ENCODE measurements around the gene ABCD2. TPM values are rescaled to one million over a fixed set of nuclear protein-coding genes. Genes with fewer than 3 reads are reported as not detected.

The ABCD2 gene
- total RNA-seq (0.09 TPM), polyA plus RNA-seq (ENCODE audit: insufficient read depth in 1 of 8, insufficient read length in 8 of 8, low replicate concordance in 1 of 8) (under 1 TPM; 0.05 to 0.12 (median 0.07) TPM)
- long read RNA-seq, donor 1: 0 reads
- long read RNA-seq, donor 2: 0 reads
- long read RNA-seq, donor 3: 0 reads
- long read RNA-seq, donor 4: 0 reads
- long read RNA-seq, donor 5: 0 reads
- long read RNA-seq, donor 6: 0 reads
- long read RNA-seq, donor 7: 0 reads
- long read RNA-seq, donor 8: 0 reads
- long read RNA-seq, donor 9: 0 reads
- long read RNA-seq, donor 10: 0 reads
- long read RNA-seq, donor 11: 0 reads

DNA sequence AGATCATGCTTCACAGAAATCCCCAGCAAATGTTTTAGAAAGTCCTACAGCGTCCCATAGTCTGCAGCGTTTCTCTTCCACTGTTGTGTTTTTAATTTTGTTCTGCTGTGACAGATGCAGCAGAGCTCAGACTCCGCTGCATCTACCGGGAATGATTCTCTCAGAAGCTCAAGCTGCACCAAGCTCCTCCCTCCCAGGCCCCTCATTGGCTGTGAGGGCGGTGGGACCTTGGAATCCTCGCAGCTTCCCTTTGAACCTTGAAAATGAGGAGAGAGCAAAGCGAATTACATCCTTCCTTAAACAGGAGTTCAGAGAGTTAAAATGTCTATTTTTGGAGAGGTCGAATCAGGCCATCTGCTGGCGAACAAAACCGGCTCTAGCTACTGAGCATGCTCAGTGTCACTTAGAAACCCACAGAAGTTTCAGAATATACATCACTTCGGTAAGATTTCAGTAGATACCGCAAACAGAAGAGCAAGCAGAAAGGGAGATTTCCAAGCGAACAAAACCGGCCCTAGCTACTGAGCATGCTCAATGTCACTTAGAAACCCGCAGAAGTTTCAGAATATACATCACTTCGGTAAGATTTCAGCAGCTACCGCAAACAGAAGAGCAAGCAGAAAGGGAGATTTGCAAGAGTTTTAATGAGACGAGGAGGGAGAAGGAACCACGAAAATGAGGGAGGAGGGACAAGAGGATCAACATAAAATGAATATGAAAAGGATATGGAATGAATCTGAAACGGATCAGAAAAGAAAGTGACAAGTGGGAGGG is at the start of gene ABCD2:
ABCD2 (minus strand) TSS at position 144 of the 774 bp plus-strand sequence. CDS start 188 bp downstream, outside the sequence.
- Histone ChIP-seq H3K27ac (ENCODE audit: low read length) (peak within 1 kb of the TSS; percentile 91), H3K4me3 (ENCODE audit: low read length) (peak within 1 kb of the TSS; percentile 62), H3K27me3 (ENCODE audit: control insufficient read depth, insufficient read depth, low read length) (no peaks in the 10 kb centered on the region), H3K4me1 (ENCODE audit: control insufficient read depth, insufficient read depth, low read length) (peaks cover 6% of the 10 kb centered on the region), H3K9me3 (replicated peaks; ENCODE audit: control insufficient read depth, low read depth, low read length) (no peaks in the 10 kb centered on the region), H3K36me3 (ENCODE audit: control insufficient read depth, insufficient read depth, low read length) (no peaks in the 10 kb centered on the region)
- peak; percentile 94 for DNase-seq
- 0% methylated on average over 14 of the region's 20 CpGs for WGBS (ENCODE audit: insufficient coverage)

GRCh38 chr12:39660101-39660500 is 40.5 kb upstream of the ABCD2 start:
- WGBS (ENCODE audit: insufficient coverage): 83% methylated on average over 2 of the region's 2 CpGs
- no peak for DNase-seq
- no peak overlapping the region for H3K4me3 ChIP-seq (ENCODE audit: low read length)
- no peaks in the 10 kb centered on the region for H3K36me3 ChIP-seq (ENCODE audit: control insufficient read depth, insufficient read depth, low read length)
- H3K4me1 ChIP-seq (ENCODE audit: control insufficient read depth, insufficient read depth, low read length): no peaks in the 10 kb centered on the region
- H3K27me3 ChIP-seq (ENCODE audit: control insufficient read depth, insufficient read depth, low read length): no peaks in the 10 kb centered on the region
- H3K27ac ChIP-seq (ENCODE audit: low read length): no peak overlapping the region
- H3K9me3 ChIP-seq (replicated peaks; ENCODE audit: control insufficient read depth, low read depth, low read length): no peaks in the 10 kb centered on the region

DNA sequence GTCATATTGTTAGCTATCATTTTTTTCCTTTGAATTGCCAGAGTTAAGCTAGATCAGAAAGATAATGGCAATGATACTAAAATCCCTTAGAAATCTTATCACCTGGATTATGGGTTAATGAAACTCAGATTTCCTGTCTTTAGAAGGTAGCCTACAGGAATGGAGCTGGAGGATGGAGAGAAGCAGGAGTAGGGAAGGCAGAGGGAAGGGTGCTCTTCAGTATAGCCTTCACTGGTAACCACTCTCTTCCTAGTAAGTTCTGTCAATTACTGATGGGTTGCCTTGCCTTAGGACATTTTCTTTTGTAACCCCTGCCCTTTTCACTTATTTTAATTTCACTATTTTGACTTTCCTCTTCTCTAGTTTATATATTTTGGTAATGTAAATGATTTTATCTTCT is 27.8 kb upstream of the ABCD2 start:
- Histone ChIP-seq H3K4me3 (ENCODE audit: low read length) (no peak overlapping the region), H3K27me3 (ENCODE audit: control insufficient read depth, insufficient read depth, low read length) (no peaks in the 10 kb centered on the region), H3K9me3 (replicated peaks; ENCODE audit: control insufficient read depth, low read depth, low read length) (no peaks in the 10 kb centered on the region), H3K36me3 (ENCODE audit: control insufficient read depth, insufficient read depth, low read length) (no peaks in the 10 kb centered on the region), H3K4me1 (ENCODE audit: control insufficient read depth, insufficient read depth, low read length) (no peaks in the 10 kb centered on the region), H3K27ac (ENCODE audit: low read length) (no peak overlapping the region)
- no peak for DNase-seq

DNA sequence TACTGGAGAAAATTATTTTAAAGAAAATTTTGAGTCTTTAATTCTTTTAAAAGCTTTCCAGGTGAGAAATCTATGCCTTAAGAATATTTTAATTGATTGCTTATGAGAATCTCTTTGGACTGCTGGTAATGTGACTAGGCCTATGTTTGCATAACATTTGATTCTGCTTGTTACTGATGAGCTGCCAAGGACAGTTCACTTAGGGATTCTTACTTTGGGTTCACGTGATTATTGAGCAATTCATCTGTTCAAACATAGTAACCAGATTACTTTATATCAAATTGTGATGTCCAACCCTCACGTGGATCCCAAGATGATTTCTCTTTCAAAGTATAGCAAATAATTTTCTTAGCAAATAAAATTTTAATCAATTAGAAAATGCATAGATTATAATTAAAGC is 27.4 kb upstream of the ABCD2 start:
- WGBS (ENCODE audit: insufficient coverage): no CpG with 5 or more reads among the region's 2 CpGs
- no peak for DNase-seq
- H3K4me1 ChIP-seq (ENCODE audit: control insufficient read depth, insufficient read depth, low read length): no peaks in the 10 kb centered on the region
- H3K9me3 ChIP-seq (replicated peaks; ENCODE audit: control insufficient read depth, low read depth, low read length): no peaks in the 10 kb centered on the region
- no peak overlapping the region for H3K4me3 ChIP-seq (ENCODE audit: low read length)
- no peak overlapping the region for H3K27ac ChIP-seq (ENCODE audit: low read length)
- H3K27me3 ChIP-seq (ENCODE audit: control insufficient read depth, insufficient read depth, low read length): no peaks in the 10 kb centered on the region
- no peaks in the 10 kb centered on the region for H3K36me3 ChIP-seq (ENCODE audit: control insufficient read depth, insufficient read depth, low read length)

DNA sequence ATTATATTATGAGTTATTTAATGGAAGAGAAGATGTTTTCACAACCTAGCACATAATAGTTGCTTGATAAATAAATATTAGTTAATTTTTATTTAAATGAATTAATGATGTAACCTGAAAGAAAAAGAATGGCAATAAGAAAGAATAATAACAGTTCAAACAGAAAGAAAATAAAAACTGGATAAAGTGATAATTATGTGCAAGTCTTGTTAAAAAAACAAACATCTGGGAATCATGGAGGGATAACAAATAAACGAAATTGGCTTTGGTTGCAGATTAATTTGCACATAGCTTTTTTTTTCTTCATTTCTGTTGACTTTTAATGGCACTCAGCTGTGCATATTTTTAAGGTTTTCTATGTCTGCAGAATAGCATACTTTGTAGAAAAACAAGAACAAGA is 23.4 kb upstream of the ABCD2 start:
- WGBS (ENCODE audit: insufficient coverage): no CpG with 5 or more reads among the region's 1 CpG
- H3K4me1 ChIP-seq (ENCODE audit: control insufficient read depth, insufficient read depth, low read length): no peaks in the 10 kb centered on the region
- H3K27ac ChIP-seq (ENCODE audit: low read length): no peak overlapping the region
- H3K9me3 ChIP-seq (replicated peaks; ENCODE audit: control insufficient read depth, low read depth, low read length): no peaks in the 10 kb centered on the region
- no peak overlapping the region for H3K4me3 ChIP-seq (ENCODE audit: low read length)
- DNase-seq: no peak
- H3K36me3 ChIP-seq (ENCODE audit: control insufficient read depth, insufficient read depth, low read length): no peaks in the 10 kb centered on the region
- no peaks in the 10 kb centered on the region for H3K27me3 ChIP-seq (ENCODE audit: control insufficient read depth, insufficient read depth, low read length)

DNA sequence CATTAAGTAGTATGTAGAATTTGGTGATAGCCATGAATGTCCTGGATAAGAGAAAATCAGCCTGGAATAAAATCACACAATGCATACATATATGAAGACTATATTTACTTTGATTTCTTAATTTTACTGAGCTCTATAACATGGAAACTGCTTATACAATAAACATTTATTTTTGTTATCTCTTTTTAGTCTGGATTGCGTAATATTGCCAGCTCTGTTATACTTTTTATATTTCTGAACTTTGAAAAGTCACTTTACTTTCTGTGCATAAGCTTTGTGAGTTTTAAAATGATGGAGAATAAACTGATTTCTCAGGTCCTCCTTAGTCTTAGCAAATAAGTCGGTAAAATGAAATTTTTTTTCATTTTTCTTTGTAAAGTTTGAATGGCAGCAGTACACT is 19.2 kb upstream of the ABCD2 start:
- no peak for DNase-seq
- H3K27me3 ChIP-seq (ENCODE audit: control insufficient read depth, insufficient read depth, low read length): no peaks in the 10 kb centered on the region
- no CpG with 5 or more reads among the region's 2 CpGs for WGBS (ENCODE audit: insufficient coverage)
- H3K36me3 ChIP-seq (ENCODE audit: control insufficient read depth, insufficient read depth, low read length): no peaks in the 10 kb centered on the region
- H3K4me1 ChIP-seq (ENCODE audit: control insufficient read depth, insufficient read depth, low read length): no peaks in the 10 kb centered on the region
- no peaks in the 10 kb centered on the region for H3K9me3 ChIP-seq (replicated peaks; ENCODE audit: control insufficient read depth, low read depth, low read length)
- H3K4me3 ChIP-seq (ENCODE audit: low read length): no peak overlapping the region
- no peak overlapping the region for H3K27ac ChIP-seq (ENCODE audit: low read length)

- no peak for DNase-seq
- Histone ChIP-seq H3K9me3 (replicated peaks; ENCODE audit: control insufficient read depth, low read depth, low read length) (no peaks in the 10 kb centered on the region), H3K4me1 (ENCODE audit: control insufficient read depth, insufficient read depth, low read length) (no peaks in the 10 kb centered on the region), H3K36me3 (ENCODE audit: control insufficient read depth, insufficient read depth, low read length) (no peaks in the 10 kb centered on the region), H3K27ac (ENCODE audit: low read length) (no peak overlapping the region), H3K27me3 (ENCODE audit: control insufficient read depth, insufficient read depth, low read length) (no peaks in the 10 kb centered on the region), H3K4me3 (ENCODE audit: low read length) (no peak overlapping the region)
Measured at GRCh38 chr12:39638178-39638577, 18.6 kb upstream of the ABCD2 start.

DNA sequence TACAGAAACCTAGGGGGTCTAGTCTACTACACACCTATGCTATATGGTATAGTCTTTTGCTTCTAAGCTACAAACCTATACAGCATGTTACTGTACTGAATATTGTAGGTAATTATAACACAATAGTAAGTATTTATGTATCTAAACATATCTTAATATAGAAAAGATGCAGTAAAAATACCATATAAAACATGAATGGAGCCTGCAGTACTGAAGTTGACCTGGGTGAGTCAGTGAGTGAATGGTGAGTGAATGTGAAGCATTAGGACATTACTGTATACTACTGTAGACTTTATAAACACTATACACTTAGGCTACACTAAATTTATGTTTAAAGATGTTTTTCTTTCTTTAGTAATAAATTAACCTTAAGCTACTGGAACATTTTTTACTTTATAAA is 13.1 kb upstream of the ABCD2 start:
- no peaks in the 10 kb centered on the region for H3K36me3 ChIP-seq (ENCODE audit: control insufficient read depth, insufficient read depth, low read length)
- H3K4me3 ChIP-seq (ENCODE audit: low read length): no peak overlapping the region
- H3K27me3 ChIP-seq (ENCODE audit: control insufficient read depth, insufficient read depth, low read length): no peaks in the 10 kb centered on the region
- no peaks in the 10 kb centered on the region for H3K4me1 ChIP-seq (ENCODE audit: control insufficient read depth, insufficient read depth, low read length)
- no peaks in the 10 kb centered on the region for H3K9me3 ChIP-seq (replicated peaks; ENCODE audit: control insufficient read depth, low read depth, low read length)
- no peak for DNase-seq
- no peak overlapping the region for H3K27ac ChIP-seq (ENCODE audit: low read length)

DNA sequence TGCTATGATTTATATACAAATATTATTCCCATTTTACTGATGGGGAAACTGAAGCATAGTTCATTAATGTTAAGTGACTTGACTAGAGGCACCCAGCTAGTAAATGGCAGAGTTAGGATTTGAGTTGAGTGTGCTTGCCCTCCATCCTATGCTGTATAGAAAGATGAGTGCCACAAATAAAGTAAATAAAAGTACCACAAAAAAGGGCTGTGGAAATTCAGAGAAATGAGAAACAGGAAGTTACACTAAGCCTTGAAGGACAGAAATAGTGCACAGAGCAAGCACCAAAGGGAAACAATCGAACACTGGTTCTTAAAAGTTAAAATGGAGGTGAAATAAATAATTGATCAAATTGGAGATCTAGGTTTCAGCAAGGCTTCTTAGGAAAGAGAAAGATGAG is 9.2 kb upstream of the ABCD2 start:
- H3K9me3 ChIP-seq (replicated peaks; ENCODE audit: control insufficient read depth, low read depth, low read length): no peaks in the 10 kb centered on the region
- H3K27ac ChIP-seq (ENCODE audit: low read length): no peak overlapping the region
- WGBS (ENCODE audit: insufficient coverage): 43% methylated on average over 1 of the region's 1 CpG
- H3K27me3 ChIP-seq (ENCODE audit: control insufficient read depth, insufficient read depth, low read length): no peaks in the 10 kb centered on the region
- DNase-seq: no peak
- H3K36me3 ChIP-seq (ENCODE audit: control insufficient read depth, insufficient read depth, low read length): no peaks in the 10 kb centered on the region
- no peaks in the 10 kb centered on the region for H3K4me1 ChIP-seq (ENCODE audit: control insufficient read depth, insufficient read depth, low read length)
- no peak overlapping the region for H3K4me3 ChIP-seq (ENCODE audit: low read length)

DNA sequence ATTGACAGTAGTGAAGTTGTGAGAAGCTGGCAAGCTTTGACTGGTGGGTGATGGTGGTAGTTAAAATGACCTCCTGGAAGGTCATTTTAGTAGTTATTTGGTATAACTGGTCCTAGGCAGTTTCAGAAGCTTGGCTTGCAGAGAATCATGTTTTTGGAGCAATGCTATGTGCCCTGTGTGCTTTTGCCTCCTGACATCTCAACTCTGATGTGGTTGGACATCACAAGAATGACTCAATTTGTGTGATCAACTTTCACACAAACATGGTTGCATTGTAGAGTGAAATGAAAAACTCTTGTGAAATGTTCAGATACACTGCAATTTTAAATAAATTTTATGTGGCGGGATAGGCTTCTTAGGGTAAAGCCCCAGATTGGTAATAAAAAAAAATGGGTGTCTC is 8.3 kb upstream of the ABCD2 start:
- Histone ChIP-seq H3K4me3 (ENCODE audit: low read length) (no peak overlapping the region), H3K4me1 (ENCODE audit: control insufficient read depth, insufficient read depth, low read length) (no peaks in the 10 kb centered on the region), H3K36me3 (ENCODE audit: control insufficient read depth, insufficient read depth, low read length) (no peaks in the 10 kb centered on the region), H3K27me3 (ENCODE audit: control insufficient read depth, insufficient read depth, low read length) (no peaks in the 10 kb centered on the region), H3K27ac (ENCODE audit: low read length) (no peak overlapping the region), H3K9me3 (replicated peaks; ENCODE audit: control insufficient read depth, low read depth, low read length) (no peaks in the 10 kb centered on the region)
- no peak for DNase-seq
- WGBS (ENCODE audit: insufficient coverage): no CpG with 5 or more reads among the region's 1 CpG

All from muscle of leg (tissue), 16 donors.